ENCODE measurements around the gene SLC26A5. TPM values are rescaled to one million over a fixed set of nuclear protein-coding genes. Genes with fewer than 3 reads are reported as not detected.
A peak's percentile ranks its signal among the peaks of the same experiment; 100 is the strongest.

SLC26A5 gene
- total RNA-seq, 1 donor from 2014 or later, result not detected

- TF ChIP-seq CTCF (IDR thresholded peaks at IDR 0.05) (no peak), POLR2AphosphoS5 (IDR thresholded peaks at IDR 0.05; ENCODE audit: insufficient read depth in 1 of 2, low read depth in 1 of 2) (peak; percentile 82 to 92), POLR2A (IDR thresholded peaks at IDR 0.05) (no peak)
- peaks cover 0 to 15% of the 10 kb centered on the region in 2 donors for H3K36me3 ChIP-seq
- peaks cover 47% of the 10 kb centered on the region for H3K4me1 ChIP-seq
- no peaks in the 10 kb centered on the region for H3K27me3 ChIP-seq
- H3K9me3 ChIP-seq, result no peaks in the 10 kb centered on the region
- H3K27ac ChIP-seq, result peak within 1 kb of the TSS; percentile 57
- intact Hi-C loops (cut with DNase I), result no loop called here
- DNase-seq (ENCODE audit: extremely low spot score in 2 of 2), result peak in 1 of 2 donors; percentile 87
- peak within 1 kb of the TSS; percentile 79 to 81 for H3K4me3 ChIP-seq
These were observed 101.4 kb downstream of the SLC26A5 start, which contains the start of gene DNAJC2 for GRCh38 chr7:103344453-103345149. Gene DNAJC2, minus strand, starts transcription at chr7:103344767. Its CDS starts 145 bp downstream, at chr7:103344622.

- H3K36me3 ChIP-seq, result peaks cover 0 to 17% of the 10 kb centered on the region in 2 donors
- peak overlapping the region; percentile 57 for H3K27ac ChIP-seq
- intact Hi-C loops (cut with DNase I), result no loop called here
- TF ChIP-seq POLR2AphosphoS5 (IDR thresholded peaks at IDR 0.05; ENCODE audit: insufficient read depth in 1 of 2, low read depth in 1 of 2), result no peak
- TF ChIP-seq CTCF (IDR thresholded peaks at IDR 0.05), result peak in 1 of 3 experiments; percentile 17
- no peaks in the 10 kb centered on the region for H3K27me3 ChIP-seq
- H3K4me1 ChIP-seq, result peaks cover 40% of the 10 kb centered on the region
- H3K9me3 ChIP-seq, result no peaks in the 10 kb centered on the region
- no peak for DNase-seq (ENCODE audit: extremely low spot score in 2 of 2)
- peak overlapping the region; percentile 79 to 81 for H3K4me3 ChIP-seq
These were observed 102.1 kb downstream of the SLC26A5 start for GRCh38 chr7:103343758-103344452.

GRCh38 chr7:103343332-103343731, 102.7 kb downstream of the SLC26A5 start:
- H3K4me3 ChIP-seq, result peak overlapping the region; percentile 79 to 81
- H3K27ac ChIP-seq, result no peak overlapping the region
- DNase-seq (ENCODE audit: extremely low spot score in 2 of 2), result no peak
- H3K4me1 ChIP-seq, result peaks cover 34% of the 10 kb centered on the region
- H3K36me3 ChIP-seq, result peaks cover 0 to 17% of the 10 kb centered on the region in 2 donors
- H3K27me3 ChIP-seq, result no peaks in the 10 kb centered on the region
- H3K9me3 ChIP-seq, result no peaks in the 10 kb centered on the region
- intact Hi-C loops (cut with DNase I), result no loop called here
- no peak for TF ChIP-seq POLR2A (IDR thresholded peaks at IDR 0.05)
- TF ChIP-seq POLR2AphosphoS5 (IDR thresholded peaks at IDR 0.05; ENCODE audit: insufficient read depth in 1 of 2, low read depth in 1 of 2), result no peak
- no peak for TF ChIP-seq CTCF (IDR thresholded peaks at IDR 0.05)

- TF ChIP-seq POLR2AphosphoS5 (IDR thresholded peaks at IDR 0.05; ENCODE audit: insufficient read depth in 1 of 2, low read depth in 1 of 2) (no peak), CTCF (IDR thresholded peaks at IDR 0.05) (no peak), POLR2A (IDR thresholded peaks at IDR 0.05) (no peak)
- intact Hi-C loops (cut with DNase I), result no loop called here
- no peak for DNase-seq (ENCODE audit: extremely low spot score in 2 of 2)
- no peaks in the 10 kb centered on the region for H3K9me3 ChIP-seq
- no peaks in the 10 kb centered on the region for H3K27me3 ChIP-seq
- no peak overlapping the region for H3K4me3 ChIP-seq
- no peak overlapping the region for H3K27ac ChIP-seq
- peaks cover 0 to 31% of the 10 kb centered on the region in 2 donors for H3K36me3 ChIP-seq
- peaks cover 23% of the 10 kb centered on the region for H3K4me1 ChIP-seq
These were observed 104.5 kb downstream of the SLC26A5 start for GRCh38 chr7:103341466-103341865.

- H3K27me3 ChIP-seq, result no peaks in the 10 kb centered on the region
- peaks cover 0 to 47% of the 10 kb centered on the region in 2 donors for H3K36me3 ChIP-seq
- intact Hi-C loops (cut with DNase I), result no loop called here
- TF ChIP-seq POLR2A (IDR thresholded peaks at IDR 0.05) (no peak), POLR2AphosphoS5 (IDR thresholded peaks at IDR 0.05; ENCODE audit: insufficient read depth in 1 of 2, low read depth in 1 of 2) (no peak), CTCF (IDR thresholded peaks at IDR 0.05) (no peak)
- H3K27ac ChIP-seq, result no peak overlapping the region
- DNase-seq (ENCODE audit: extremely low spot score in 2 of 2), result no peak
- peaks cover 23% of the 10 kb centered on the region for H3K4me1 ChIP-seq
- H3K9me3 ChIP-seq, result no peaks in the 10 kb centered on the region
- H3K4me3 ChIP-seq, result no peak overlapping the region
These were observed 107.1 kb downstream of the SLC26A5 start for GRCh38 chr7:103338864-103339263.

Data from vagina (tissue), 2 donors.